ENCODE data around the gene SDK1. TPM values are rescaled to one million over a fixed set of nuclear protein-coding genes. Genes with fewer than 3 reads are reported as not detected.

SDK1 gene
- total and polyA plus RNA-seq, 10 of the 15 experiments (the other 5 are each of a cell fraction or from before 2014, with no cell fraction given): 0.14 to 0.33 TPM; not detected in 8

DNA sequence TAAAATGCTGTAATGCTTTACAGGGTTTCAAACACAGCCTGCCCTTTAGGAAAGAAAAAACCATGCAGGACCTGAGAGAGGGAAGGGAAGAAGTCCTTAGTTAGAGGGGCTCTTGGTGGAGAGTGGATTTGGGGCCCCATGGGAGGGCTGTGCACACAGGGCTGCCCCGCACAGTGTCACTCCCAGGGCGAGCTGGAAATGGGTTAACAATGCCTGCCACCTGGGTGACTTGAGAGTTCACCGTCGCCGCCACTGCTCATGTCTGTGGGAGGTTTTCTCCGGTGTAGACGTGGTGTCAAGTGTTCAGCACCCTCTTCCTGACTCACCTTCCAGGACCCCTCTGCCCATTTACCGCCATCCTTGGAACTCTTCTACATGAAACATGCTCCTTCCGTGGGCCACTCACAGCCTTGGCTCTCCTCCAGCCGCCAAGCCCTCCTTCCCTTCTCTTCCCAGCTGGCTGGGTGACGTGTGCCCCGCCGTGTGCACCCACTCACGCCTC, 686.4 kb downstream of the SDK1 start:
- no peak overlapping the region for H2AFZ ChIP-seq (ENCODE audit: control insufficient read depth, low read depth, low read length)
- SMC1A ChIA-PET (ENCODE audit: uncharacterized antibody, unreplicated experiment): no interaction called here
- H3K4me2 ChIP-seq (ENCODE audit: control insufficient read depth, insufficient read depth): no peak overlapping the region
- no peak overlapping the region for H3K27ac ChIP-seq (ENCODE audit: control insufficient read depth, insufficient read depth)
- H3K79me2 ChIP-seq (ENCODE audit: control insufficient read depth, insufficient read depth, low read length): no peaks in the 10 kb centered on the region
- no peak for FAIRE-seq
- ATAC-seq: no peak
- intact Hi-C loops (cut with micrococcal nuclease; ENCODE audit: unreplicated experiment) (no loop called here), in situ Hi-C loops (cut with MboI) (no loop called here)
- no peaks in the 10 kb centered on the region for H3K27me3 ChIP-seq (replicated peaks in 1 of 2; ENCODE audit: control insufficient read depth in 2 of 2, insufficient read depth in 2 of 2, low read length in 1 of 2)
- H4K20me1 ChIP-seq (ENCODE audit: control insufficient read depth, insufficient read depth): no peaks in the 10 kb centered on the region
- no peak overlapping the region for H3K4me3 ChIP-seq
- CTCF ChIA-PET: no interaction called here
- TF ChIP-seq, protein P1, sequence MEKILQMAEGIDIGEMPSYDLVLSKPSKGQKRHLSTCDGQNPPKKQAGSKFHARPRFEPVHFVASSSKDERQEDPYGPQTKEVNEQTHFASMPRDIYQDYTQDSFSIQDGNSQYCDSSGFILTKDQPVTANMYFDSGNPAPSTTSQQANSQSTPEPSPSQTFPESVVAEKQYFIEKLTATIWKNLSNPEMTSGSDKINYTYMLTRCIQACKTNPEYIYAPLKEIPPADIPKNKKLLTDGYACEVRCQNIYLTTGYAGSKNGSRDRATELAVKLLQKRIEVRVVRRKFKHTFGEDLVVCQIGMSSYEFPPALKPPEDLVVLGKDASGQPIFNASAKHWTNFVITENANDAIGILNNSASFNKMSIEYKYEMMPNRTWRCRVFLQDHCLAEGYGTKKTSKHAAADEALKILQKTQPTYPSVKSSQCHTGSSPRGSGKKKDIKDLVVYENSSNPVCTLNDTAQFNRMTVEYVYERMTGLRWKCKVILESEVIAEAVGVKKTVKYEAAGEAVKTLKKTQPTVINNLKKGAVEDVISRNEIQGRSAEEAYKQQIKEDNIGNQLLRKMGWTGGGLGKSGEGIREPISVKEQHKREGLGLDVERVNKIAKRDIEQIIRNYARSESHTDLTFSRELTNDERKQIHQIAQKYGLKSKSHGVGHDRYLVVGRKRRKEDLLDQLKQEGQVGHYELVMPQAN (conservative IDR thresholded peaks at IDR 0.05): no peak
- TF ChIP-seq, protein P2, sequence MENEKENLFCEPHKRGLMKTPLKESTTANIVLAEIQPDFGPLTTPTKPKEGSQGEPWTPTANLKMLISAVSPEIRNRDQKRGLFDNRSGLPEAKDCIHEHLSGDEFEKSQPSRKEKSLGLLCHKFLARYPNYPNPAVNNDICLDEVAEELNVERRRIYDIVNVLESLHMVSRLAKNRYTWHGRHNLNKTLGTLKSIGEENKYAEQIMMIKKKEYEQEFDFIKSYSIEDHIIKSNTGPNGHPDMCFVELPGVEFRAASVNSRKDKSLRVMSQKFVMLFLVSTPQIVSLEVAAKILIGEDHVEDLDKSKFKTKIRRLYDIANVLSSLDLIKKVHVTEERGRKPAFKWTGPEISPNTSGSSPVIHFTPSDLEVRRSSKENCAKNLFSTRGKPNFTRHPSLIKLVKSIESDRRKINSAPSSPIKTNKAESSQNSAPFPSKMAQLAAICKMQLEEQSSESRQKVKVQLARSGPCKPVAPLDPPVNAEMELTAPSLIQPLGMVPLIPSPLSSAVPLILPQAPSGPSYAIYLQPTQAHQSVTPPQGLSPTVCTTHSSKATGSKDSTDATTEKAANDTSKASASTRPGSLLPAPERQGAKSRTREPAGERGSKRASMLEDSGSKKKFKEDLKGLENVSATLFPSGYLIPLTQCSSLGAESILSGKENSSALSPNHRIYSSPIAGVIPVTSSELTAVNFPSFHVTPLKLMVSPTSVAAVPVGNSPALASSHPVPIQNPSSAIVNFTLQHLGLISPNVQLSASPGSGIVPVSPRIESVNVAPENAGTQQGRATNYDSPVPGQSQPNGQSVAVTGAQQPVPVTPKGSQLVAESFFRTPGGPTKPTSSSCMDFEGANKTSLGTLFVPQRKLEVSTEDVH (IDR thresholded peaks at IDR 0.05; ENCODE audit: low read depth, partially characterized antibody): no peak
- H3K36me3 ChIP-seq (ENCODE audit: control insufficient read depth in 2 of 2, insufficient read depth in 2 of 2, low read length in 1 of 2): no peaks in the 10 kb centered on the region
- WGBS (ENCODE audit: insufficient coverage, insufficient replicate concordance, low lambda C conversion rate, missing lambda C conversion rate): 39% methylated on average over 14 of the region's 14 CpGs
- BruUV-seq (replicated peaks): no TSS peak
- no peak overlapping the region for H3K9ac ChIP-seq (ENCODE audit: control insufficient read depth, insufficient read depth, low read length)
- no peaks in the 10 kb centered on the region; the same call in 2 of the 3 replicates for H3K9me3 ChIP-seq (replicated peaks; ENCODE audit: control insufficient read depth, insufficient read depth, low read length)
- POLR2A ChIA-PET: no interaction called here
- RAD21 ChIA-PET (ENCODE audit: unreplicated experiment): interaction anchor here (0.6 kb wide), 1 partner anchor 21 kb away, joined by 4 read pairs; no protein-coding TSS in a partner anchor
- DNase-seq (ENCODE audit: low read depth, low spot score): no peak
- no peaks in the 10 kb centered on the region for H3K4me1 ChIP-seq (ENCODE audit: control insufficient read depth, insufficient read depth, low read length)

Data from GM12878 (cell line).